ENCODE measurements around the gene PID1.

- TF ChIP-seq POLR2A (IDR thresholded peaks at IDR 0.05; ENCODE audit: low read length): no peak
- no peak for TF ChIP-seq GATA1 (IDR thresholded peaks at IDR 0.05; ENCODE audit: low read depth, low read length)
Observed at GRCh38 chr2:229159405-229159804, 111.7 kb downstream of the PID1 start.
